NCI-H2107 (cell line): ENCODE measurements around the gene UBB.

Experiments used
- DNase-seq: peaks from one replicate; lab custom pipeline; 2025; lab: John Stamatoyannopoulos, UW

UBB gene

GRCh38 chr17:16380640-16381495 is at the start of gene UBB:
Gene UBB (plus strand): TSS chr17:16381091. CDS start chr17:16381908, 817 bp downstream.
- peak; percentile 79 for DNase-seq

DNA sequence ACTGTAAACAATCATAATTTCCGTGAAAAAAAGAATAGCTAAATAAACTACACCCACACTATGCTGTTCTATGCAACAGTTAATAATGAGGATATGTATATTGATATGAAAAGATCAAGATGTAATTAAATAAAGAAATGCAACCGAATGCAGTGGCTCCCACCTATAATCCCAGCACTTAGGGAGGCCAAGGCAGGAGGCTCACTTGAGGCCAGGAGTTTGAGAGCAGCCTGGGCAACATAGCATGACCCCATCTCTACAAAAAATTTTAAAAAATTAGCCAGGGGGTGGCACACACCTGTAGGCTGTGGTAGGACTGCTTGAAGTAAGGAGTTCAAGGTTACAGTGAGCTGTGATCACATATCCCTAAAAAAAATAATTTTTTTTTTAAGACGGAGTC is 42.5 kb upstream of the UBB start:
- no peak for DNase-seq

DNA sequence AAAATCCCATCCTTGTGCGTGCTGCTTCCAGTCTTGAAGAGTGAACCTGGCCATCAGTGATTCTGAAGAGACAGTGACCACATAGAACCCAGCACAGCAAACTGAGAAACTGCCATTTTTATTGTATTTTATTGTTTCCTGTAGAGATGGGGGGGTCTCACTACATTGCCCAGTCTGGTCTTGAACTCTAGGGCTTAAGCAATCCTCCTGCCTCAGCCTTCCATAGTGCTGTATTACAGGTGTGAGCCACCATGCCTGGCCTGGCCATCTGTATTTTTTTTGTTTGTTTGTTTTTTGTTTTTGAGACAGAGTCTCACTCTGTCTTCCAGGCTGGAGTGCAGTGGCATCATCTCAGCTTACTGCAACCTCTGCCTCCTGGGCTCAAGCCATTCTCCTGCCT is 41.5 kb upstream of the UBB start:
- no peak for DNase-seq

GRCh38 chr17:16339959-16340358 is 40.9 kb upstream of the UBB start:
- DNase-seq: no peak

- DNase-seq: no peak
Measured at GRCh38 chr17:16342979-16343378, 37.9 kb upstream of the UBB start.

GRCh38 chr17:16343569-16343968 is 37.3 kb upstream of the UBB start:
- DNase-seq: no peak

GRCh38 chr17:16345565-16345964 is 35.3 kb upstream of the UBB start:
- no peak for DNase-seq

- no peak for DNase-seq
Measured at GRCh38 chr17:16346721-16347271, 34.1 kb upstream of the UBB start.

- DNase-seq: no peak
Measured at GRCh38 chr17:16348586-16348985, 32.3 kb upstream of the UBB start.

DNA sequence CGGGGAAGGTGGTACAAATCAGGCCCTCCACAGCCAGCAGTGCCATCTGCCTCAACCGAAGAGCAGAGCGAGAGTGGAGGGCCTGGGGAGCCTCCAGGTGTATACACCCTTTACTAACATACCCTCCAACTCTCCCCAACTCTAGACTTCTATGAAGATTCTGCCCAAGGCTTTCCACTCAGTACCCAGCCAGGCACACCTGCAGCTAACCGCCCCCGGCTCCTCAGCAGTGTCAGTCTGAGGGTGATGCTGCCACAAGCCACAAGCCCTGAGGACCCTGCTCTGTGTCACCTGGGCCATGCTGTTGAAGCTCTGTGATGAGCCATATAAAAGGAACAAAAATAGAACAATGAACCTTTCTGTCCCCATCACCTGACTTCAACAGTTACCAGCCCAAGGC is 31.5 kb upstream of the UBB start:
- no peak for DNase-seq

GRCh38 chr17:16351831-16352230 is 29.1 kb upstream of the UBB start:
- no peak for DNase-seq

DNA sequence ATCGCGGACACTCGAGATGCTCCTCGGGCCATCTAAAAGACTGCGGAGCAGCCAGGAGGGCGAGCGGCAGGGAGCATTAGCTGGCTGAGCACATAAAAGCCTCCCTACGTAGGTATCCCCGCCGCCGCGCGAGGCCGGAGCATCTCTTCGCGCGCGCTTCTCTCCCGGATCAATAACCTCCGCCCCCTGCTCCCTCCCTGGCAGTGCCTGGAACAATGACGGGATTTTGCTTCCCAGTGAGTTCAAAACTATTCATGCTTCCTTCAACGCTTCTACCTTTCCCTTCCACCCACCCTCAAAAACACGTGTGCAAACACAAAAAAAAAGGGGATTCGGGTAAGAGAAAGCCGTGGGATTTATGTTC is 28.6 kb upstream of the UBB start:
- no peak for DNase-seq

- DNase-seq: no peak
Measured at GRCh38 chr17:16352667-16353316, 28.1 kb upstream of the UBB start.

- no peak for DNase-seq
Measured at GRCh38 chr17:16353317-16354174, 27.3 kb upstream of the UBB start, which contains the start of gene CENPV. Gene CENPV (minus strand): TSS chr17:16353469. CDS start chr17:16353436, 33 bp downstream.

- DNase-seq: no peak
Measured at GRCh38 chr17:16354585-16354984, 26.3 kb upstream of the UBB start.

- DNase-seq: no peak
Measured at GRCh38 chr17:16358394-16358793, 22.5 kb upstream of the UBB start.

DNA sequence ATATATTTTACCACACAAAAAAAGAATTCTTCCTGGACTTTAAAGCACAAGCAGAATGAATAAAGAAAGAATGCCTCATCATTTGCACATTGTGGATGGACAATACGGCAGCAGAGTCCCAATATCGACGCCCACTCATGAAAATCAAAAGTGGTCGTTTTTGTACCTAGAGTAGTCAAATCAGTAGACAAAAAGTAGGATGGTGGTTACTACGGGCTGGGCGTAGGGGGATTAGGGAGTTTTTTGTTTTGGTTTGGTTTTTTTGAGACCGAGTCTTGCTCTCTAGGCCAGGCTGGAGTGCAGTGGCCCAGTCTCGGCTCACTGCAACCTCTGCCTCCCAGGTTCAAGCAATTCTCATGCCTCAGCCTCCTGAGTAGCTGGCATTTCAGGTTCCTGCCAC is 19.0 kb upstream of the UBB start:
- no peak for DNase-seq

DNA sequence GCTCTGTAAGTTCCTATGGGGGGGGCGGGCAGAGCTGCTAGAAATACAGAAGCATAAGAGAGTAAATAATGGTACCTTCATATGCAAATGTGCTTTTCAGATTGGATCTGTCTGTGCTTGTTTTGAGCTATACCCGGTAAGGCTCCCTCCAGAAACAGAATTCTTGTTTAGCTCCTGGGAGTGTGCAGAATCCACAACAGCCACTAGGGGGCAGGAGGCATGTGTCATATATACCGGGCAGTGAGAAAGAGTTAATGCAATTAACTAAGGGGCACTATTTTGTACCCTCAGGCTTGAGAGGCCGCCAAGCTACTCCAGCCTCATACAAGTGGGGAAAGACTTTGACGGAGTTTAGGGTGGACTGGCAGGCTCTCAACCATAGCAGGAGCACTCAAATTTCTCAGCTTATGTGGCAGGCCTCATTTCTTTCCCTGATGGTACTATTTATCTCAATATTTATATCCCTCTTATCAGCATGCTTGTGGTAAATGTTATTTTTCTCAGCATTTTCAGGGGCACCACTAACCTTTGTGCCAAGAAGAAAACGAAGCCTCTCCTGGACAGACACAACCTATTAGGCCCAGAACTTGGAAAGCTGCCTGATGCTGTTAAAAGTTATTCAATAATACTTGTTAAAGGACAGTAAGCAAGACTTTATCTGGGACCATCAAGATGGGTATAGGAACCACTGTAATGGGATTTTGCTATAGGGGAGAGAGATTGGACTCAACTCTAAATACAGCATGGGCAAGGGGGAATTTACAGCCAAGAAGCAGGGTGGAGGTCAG is 16.9 kb upstream of the UBB start:
- no peak for DNase-seq

- DNase-seq: no peak
Measured at GRCh38 chr17:16364625-16365024, 16.3 kb upstream of the UBB start.

GRCh38 chr17:16371742-16372141 is 9.1 kb upstream of the UBB start:
- no peak for DNase-seq

DNA sequence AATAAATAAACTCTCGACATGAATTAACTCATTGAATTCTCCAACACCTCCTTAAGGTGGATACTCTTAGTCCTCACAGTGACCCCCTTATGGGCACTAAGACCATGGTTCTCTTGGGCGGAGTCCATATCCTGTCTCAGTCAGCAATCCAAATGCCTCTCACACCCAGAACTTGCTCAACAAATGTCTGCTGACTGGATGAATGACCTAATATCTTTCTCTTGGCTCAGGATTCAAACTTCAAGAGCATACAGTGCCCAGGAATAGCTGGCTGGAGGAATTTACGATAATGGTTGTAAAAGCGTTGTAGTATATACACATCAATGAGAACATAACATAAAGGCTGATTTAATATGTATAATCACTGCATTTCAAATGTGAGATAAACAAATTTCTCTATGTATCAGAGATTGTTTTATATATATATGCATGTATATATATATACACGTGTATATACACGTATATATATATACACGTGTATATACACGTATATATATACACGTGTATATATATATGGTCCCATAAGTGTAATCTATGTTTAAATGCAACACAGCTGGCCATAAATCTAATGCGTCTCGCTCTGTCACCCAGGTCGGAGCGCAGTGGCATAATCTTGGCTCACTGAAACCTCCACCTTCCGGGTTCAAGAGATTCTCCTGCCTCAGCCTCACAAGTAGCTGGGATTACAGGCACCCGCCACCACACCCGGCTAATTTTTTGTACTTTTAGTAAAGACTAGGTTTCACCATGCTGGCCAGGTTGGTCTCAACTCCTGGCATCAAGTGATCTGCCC is 6.5 kb upstream of the UBB start:
- no peak for DNase-seq
